Thyroid gland (tissue), 4 donors: ENCODE data around the gene ZNF620.

Experiments
- CTCF ChIP-seq, 6 experiments: fragments of 200-600 bp in 3 of 6; fragments of 450-650 bp in 3 of 6; sonication (generic) in 3 of 6; IDR thresholded peaks; one replicate each; pipeline ENCODE4 v1.5.1; 2016 to 2019; ENCODE audit warnings: antibody characterized with exemption in 6 of 6, mild to moderate bottlenecking in 2 of 6, inconsistent platforms in 1 of 6, moderate library complexity in 1 of 6
- POLR2A ChIP-seq, 2 donors: fragments of 450-650 bp; IDR thresholded peaks; one replicate each; pipeline ENCODE4 v1.6.1; 2017; ENCODE audit warnings: antibody characterized with exemption in 2 of 2, mild to moderate bottlenecking in 2 of 2, moderate library complexity in 1 of 2

DNA sequence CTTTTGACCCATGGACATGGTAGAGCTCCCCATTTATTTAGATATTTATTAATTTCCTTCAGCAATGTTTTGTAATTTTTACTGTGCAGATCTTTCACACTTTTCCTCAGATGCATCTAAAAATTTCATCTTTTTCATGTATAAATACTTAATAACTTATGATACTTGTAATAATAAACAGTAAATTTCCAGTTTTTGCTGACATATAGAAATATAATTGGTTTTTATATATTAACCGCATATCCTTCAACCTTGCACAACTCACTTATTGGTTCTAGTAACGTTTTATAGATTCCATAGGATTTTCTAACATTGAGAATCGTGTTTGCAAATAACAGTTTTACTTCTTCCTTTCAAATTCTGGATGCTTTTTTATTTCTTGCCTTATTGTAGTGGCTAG is 15.4 kb downstream of the ZNF620 start:
- no peak for TF ChIP-seq CTCF (IDR thresholded peaks at IDR 0.05)
- no peak for TF ChIP-seq POLR2A (IDR thresholded peaks at IDR 0.05)
